SU-DHL-6 (cell line): ENCODE measurements around the gene GIT2.

Experiments used
- H2AFZ ChIP-seq: fragments of 200-600 bp; sonication (generic); 2 replicates; pipeline ENCODE4 v1.6.1; 2014; ENCODE audit warnings: low read depth, mild to moderate bottlenecking, moderate library complexity, mixed read lengths, antibody characterized with exemption, low read length; ENCODE audit not compliant: severe bottlenecking
- H3F3A ChIP-seq: fragments of 200-600 bp; shearing (Covaris generic); 2 replicates; pipeline ENCODE4 v1.6.0; 2016; ENCODE audit warnings: antibody characterized with exemption, mild to moderate bottlenecking; ENCODE audit not compliant: insufficient read depth
- H3K27ac ChIP-seq: fragments of 200-600 bp; sonication (generic); 2 replicates; pipeline ENCODE4 v1.5.1; 2016; ENCODE audit warnings: low read depth, mild to moderate bottlenecking, low read length, moderate library complexity, mixed read lengths
- H3K27me3 ChIP-seq: fragments of 200-600 bp; sonication (generic), shearing (Covaris generic); 2 replicates; pipeline ENCODE4 v1.6.0; 2014; ENCODE audit warnings: mild to moderate bottlenecking, low read length
- H3K36me3 ChIP-seq: fragments of 200-600 bp; sonication (generic); 2 replicates; pipeline ENCODE4 v1.6.1; 2014; ENCODE audit warnings: mild to moderate bottlenecking, low read length, mixed read lengths
- H3K4me2 ChIP-seq: fragments of 300-600, 200-600 bp; shearing (Covaris generic), sonication (generic); 2 replicates; pipeline ENCODE4 v1.6.0; 2014; ENCODE audit warnings: low read length, low read depth, mild to moderate bottlenecking; ENCODE audit not compliant: poor library complexity, severe bottlenecking
- H3K4me3 ChIP-seq: fragments of 200-600 bp; sonication (generic); 2 replicates; pipeline ENCODE4 v1.5.1; 2014; ENCODE audit warnings: antibody characterized with exemption, low read length, mild to moderate bottlenecking, mixed read lengths; ENCODE audit not compliant: insufficient read depth, poor library complexity, severe bottlenecking
- H3K79me2 ChIP-seq: fragments of 200-600 bp; sonication (generic); 2 replicates; pipeline ENCODE4 v1.6.1; 2014; ENCODE audit warnings: mild to moderate bottlenecking, low read length, moderate library complexity; ENCODE audit not compliant: insufficient read depth
- H3K9ac ChIP-seq: fragments of 200-600 bp; sonication (generic); 2 replicates; pipeline ENCODE4 v1.7.0; 2014; ENCODE audit warnings: mild to moderate bottlenecking, low read length
- H3K9me2 ChIP-seq: fragments of 200-600 bp; sonication (generic); replicated peaks from 2 replicates; pipeline ENCODE4 v1.6.1; 2014; ENCODE audit warnings: low read length; ENCODE audit not compliant: insufficient read depth
- H3K9me3 ChIP-seq: fragments of 200-600 bp; sonication (generic); 2 replicates; pipeline ENCODE4 v1.6.1; 2014; ENCODE audit warnings: low read length, mixed read lengths; ENCODE audit not compliant: insufficient read depth
- H4K20me1 ChIP-seq: fragments of 200-600 bp; sonication (generic); 2 replicates; pipeline ENCODE4 v1.6.1; 2014; ENCODE audit warnings: low read depth, mild to moderate bottlenecking, antibody characterized with exemption, low read length, moderate library complexity, mixed read lengths
- CTCF ChIP-seq: fragments of 200-600 bp; sonication (generic); IDR thresholded peaks from one replicate; pipeline ENCODE4 v1.5.1; 2017; ENCODE audit warnings: antibody characterized with exemption, mild to moderate bottlenecking, low read length, moderate library complexity; ENCODE audit not compliant: insufficient read depth, poor library complexity, severe bottlenecking
- EZH2phosphoT487 ChIP-seq: fragments of 200-600 bp; sonication (generic), shearing (Covaris generic); conservative IDR thresholded peaks from 2 replicates; pipeline ENCODE4 v1.6.1; 2018; ENCODE audit warnings: mild to moderate bottlenecking, antibody characterized with exemption, low read length, moderate library complexity, mixed read lengths

Gene GIT2

GRCh38 chr12:109890620-109891170 is 105.5 kb downstream of the GIT2 start:
- no peaks in the 10 kb centered on the region for H3K9me3 ChIP-seq
- H4K20me1 ChIP-seq, result no peaks in the 10 kb centered on the region
- TF ChIP-seq EZH2phosphoT487 (no peak), CTCF (no peak)
- H2AFZ ChIP-seq, result no peak overlapping the region
- no peak overlapping the region for H3K4me2 ChIP-seq
- no peaks in the 10 kb centered on the region for H3K79me2 ChIP-seq
- no peaks in the 10 kb centered on the region for H3K27me3 ChIP-seq
- no peaks in the 10 kb centered on the region for H3K36me3 ChIP-seq
- no peak overlapping the region for H3K4me3 ChIP-seq
- no peak overlapping the region for H3K9ac ChIP-seq
- no peak overlapping the region for H3K27ac ChIP-seq
- no peaks in the 10 kb centered on the region for H3K9me2 ChIP-seq
- H3F3A ChIP-seq, result no peaks in the 10 kb centered on the region

GRCh38 chr12:109888179-109889020 is 107.8 kb downstream of the GIT2 start:
- Histone ChIP-seq H3K79me2 (no peaks in the 10 kb centered on the region), H3K27ac (no peak overlapping the region)

GRCh38 chr12:109885616-109886015 is 110.6 kb downstream of the GIT2 start:
- Histone ChIP-seq H3K4me2 (no peak overlapping the region), H3K9ac (no peak overlapping the region), H3K9me2 (no peaks in the 10 kb centered on the region), H3F3A (no peaks in the 10 kb centered on the region), H3K79me2 (no peaks in the 10 kb centered on the region), H2AFZ (no peak overlapping the region), H4K20me1 (no peaks in the 10 kb centered on the region), H3K27ac (no peak overlapping the region), H3K27me3 (no peaks in the 10 kb centered on the region), H3K9me3 (no peaks in the 10 kb centered on the region), H3K4me3 (no peak overlapping the region), H3K36me3 (no peaks in the 10 kb centered on the region)
- no peak for TF ChIP-seq EZH2phosphoT487
- TF ChIP-seq CTCF, result no peak

More at GRCh38 chr12:109888179-109889020, 107.8 kb downstream of the GIT2 start:
- Histone ChIP-seq H4K20me1 (no peaks in the 10 kb centered on the region), H2AFZ (peak overlapping the region; percentile 55), H3F3A (no peaks in the 10 kb centered on the region), H3K36me3 (no peaks in the 10 kb centered on the region), H3K9ac (no peak overlapping the region), H3K27me3 (no peaks in the 10 kb centered on the region), H3K9me3 (no peaks in the 10 kb centered on the region), H3K9me2 (no peaks in the 10 kb centered on the region), H3K4me2 (peak overlapping the region; percentile 20), H3K4me3 (no peak overlapping the region)
- TF ChIP-seq EZH2phosphoT487, result no peak
- TF ChIP-seq CTCF, result no peak
